Measurements from ENCODE around the gene CCDC157. TPM values are rescaled to one million over a fixed set of nuclear protein-coding genes. Genes with fewer than 3 reads are reported as not detected.
"Not testable (repeated sequence)": the region's sequence is repeated elsewhere in the genome, so short reads cannot be mapped to it uniquely, and the experiment has no call there.

The CCDC157 gene
- total RNA-seq, 4 donors from 2014 or later = 1.0 to 10.5 (median 5.2) TPM

- Histone ChIP-seq H3K4me1 (peaks cover 0 to 50% (median 12%) of the 10 kb centered on the region in 4 donors), H3K36me3 (peaks cover 0 to 6% (median 0%) of the 10 kb centered on the region in 3 donors), H3K9me3 (no peaks in the 10 kb centered on the region), H3K27ac (peak overlapping the region in 2 of 4 donors; percentile 88 to 91), H3K4me3 (no peak overlapping the region), H3K27me3 (peaks cover 0 to 13% of the 10 kb centered on the region in 2 donors)
- DNase-seq (ENCODE audit: low spot score in 2 of 2) = no peak
- TF ChIP-seq POLR2A (IDR thresholded peaks at IDR 0.05) (no peak), EP300 (IDR thresholded peaks at IDR 0.05) (no peak), CTCF (IDR thresholded peaks at IDR 0.05) (no peak)
- WGBS, 2 donors = 80 to 94% methylated on average over 1 of the region's 1 CpG
Observed at GRCh38 chr22:30400159-30400558, 43.4 kb downstream of the CCDC157 start.

GRCh38 chr22:30401024-30401423 is 44.2 kb downstream of the CCDC157 start:
- Histone ChIP-seq H3K27me3 (peaks cover 0 to 13% of the 10 kb centered on the region in 2 donors), H3K4me1 (peaks cover 0 to 52% (median 13%) of the 10 kb centered on the region in 4 donors), H3K27ac (peak overlapping the region in 1 of 4 donors; percentile 79)
- H3K4me3 ChIP-seq; H3K36me3 ChIP-seq; DNase-seq (ENCODE audit: low spot score in 2 of 2); H3K9me3 ChIP-seq: not testable (repeated sequence)
- WGBS, 2 donors = 93 to 98% methylated on average over 3 of the region's 3 CpGs

- DNase-seq (ENCODE audit: low spot score in 2 of 2) = no peak
- 32 to 52% methylated on average over 5 of the region's 5 CpGs for WGBS, 2 donors
Observed at GRCh38 chr22:30402028-30402765, 45.4 kb downstream of the CCDC157 start.

GRCh38 chr22:30402766-30403104 is 45.9 kb downstream of the CCDC157 start:
- not testable (repeated sequence) for H3K27me3 ChIP-seq; DNase-seq (ENCODE audit: low spot score in 2 of 2); H3K4me3 ChIP-seq; H3K9me3 ChIP-seq
- 90 to 93% methylated on average over 5 of the region's 5 CpGs for WGBS, 2 donors
- Histone ChIP-seq H3K4me1 (peaks cover 0 to 44% (median 9%) of the 10 kb centered on the region in 4 donors), H3K36me3 (peaks cover 0 to 23% (median 0%) of the 10 kb centered on the region in 3 donors), H3K27ac (peak overlapping the region in 3 of 4 donors; percentile 5 to 79 (median 43))

More at GRCh38 chr22:30402028-30402765, 45.4 kb downstream of the CCDC157 start:
- Histone ChIP-seq H3K4me1 (peaks cover 0 to 49% (median 12%) of the 10 kb centered on the region in 4 donors), H3K9me3 (no peaks in the 10 kb centered on the region), H3K4me3 (no peak overlapping the region), H3K36me3 (peaks cover 0 to 18% (median 0%) of the 10 kb centered on the region in 3 donors), H3K27me3 (peaks cover 0 to 7% of the 10 kb centered on the region in 2 donors), H3K27ac (peak overlapping the region in 3 of 4 donors; percentile 27 to 79 (median 74))
- peak in 1 of 2 donors; percentile 31 for TF ChIP-seq EP300 (IDR thresholded peaks at IDR 0.05)
- no peak for TF ChIP-seq POLR2A (IDR thresholded peaks at IDR 0.05)

GRCh38 chr22:30404307-30404706 is 47.5 kb downstream of the CCDC157 start:
- Histone ChIP-seq H3K27me3 (no peaks in the 10 kb centered on the region), H3K4me1 (peaks cover 0 to 28% (median 6%) of the 10 kb centered on the region in 4 donors), H3K9me3 (no peaks in the 10 kb centered on the region), H3K27ac (no peak overlapping the region), H3K36me3 (peaks cover 0 to 37% (median 0%) of the 10 kb centered on the region in 3 donors), H3K4me3 (no peak overlapping the region)
- no peak for DNase-seq (ENCODE audit: low spot score in 2 of 2)
- TF ChIP-seq CTCF (IDR thresholded peaks at IDR 0.05) (no peak), POLR2A (IDR thresholded peaks at IDR 0.05) (no peak), EP300 (IDR thresholded peaks at IDR 0.05) (no peak)
- 63 to 85% methylated on average over 6 of the region's 6 CpGs for WGBS, 2 donors

GRCh38 chr22:30405731-30406130 is 48.9 kb downstream of the CCDC157 start:
- peaks cover 0 to 51% (median 4%) of the 10 kb centered on the region in 3 donors for H3K36me3 ChIP-seq
- no peak for DNase-seq (ENCODE audit: low spot score in 2 of 2)
- WGBS, 2 donors = 51 to 72% methylated on average over 4 of the region's 4 CpGs
- no peak for TF ChIP-seq EP300 (IDR thresholded peaks at IDR 0.05)
- no peak for TF ChIP-seq CTCF (IDR thresholded peaks at IDR 0.05)
- TF ChIP-seq POLR2A (IDR thresholded peaks at IDR 0.05) = no peak
- H3K27ac ChIP-seq = no peak overlapping the region
- no peaks in the 10 kb centered on the region for H3K9me3 ChIP-seq
- peaks cover 0 to 17% (median 6%) of the 10 kb centered on the region in 4 donors for H3K4me1 ChIP-seq
- no peak overlapping the region for H3K4me3 ChIP-seq
- no peaks in the 10 kb centered on the region for H3K27me3 ChIP-seq
